H9 (cell line): ENCODE results near the gene ZNF688. TPM values are rescaled to one million over a fixed set of nuclear protein-coding genes. Genes with fewer than 3 reads are reported as not detected.

ENCODE experiments used
- DNase-seq: peaks from one replicate; pipeline ENCODE4 v3.0.0-alpha.2; 2017
- H2AFZ ChIP-seq: one replicate; pipeline ENCODE4 v1.6.1; 2013; ENCODE audit warnings: mild to moderate bottlenecking, low read length, control low read depth, moderate library complexity
- H2AK5ac ChIP-seq: 2 replicates; pipeline ENCODE4 v1.6.1; 2013; ENCODE audit warnings: low read length, control low read depth, mixed read lengths; ENCODE audit not compliant: insufficient read length
- H2BK120ac ChIP-seq: one replicate; pipeline ENCODE4 v1.6.1; 2013; ENCODE audit warnings: low read depth, mild to moderate bottlenecking, low read length, control low read depth, inconsistent platforms; ENCODE audit not compliant: poor library complexity, severe bottlenecking
- H2BK12ac ChIP-seq: 2 replicates; pipeline ENCODE4 v1.6.1; 2013; ENCODE audit warnings: low read length, control low read depth, mixed read lengths, low read depth; ENCODE audit not compliant: insufficient read length
- H2BK15ac ChIP-seq: 2 replicates; pipeline ENCODE4 v1.6.1; 2013; ENCODE audit warnings: low read depth, low read length, control low read depth
- H2BK20ac ChIP-seq: one replicate; pipeline ENCODE4 v1.6.1; 2013; ENCODE audit warnings: low read depth, mild to moderate bottlenecking, low read length, control low read depth, inconsistent platforms; ENCODE audit not compliant: poor library complexity, severe bottlenecking
- H2BK5ac ChIP-seq: 2 replicates; pipeline ENCODE4 v1.6.1; 2013; ENCODE audit warnings: low read length, control low read depth, mixed read lengths; ENCODE audit not compliant: insufficient read length
- H3K14ac ChIP-seq: 2 replicates; pipeline ENCODE4 v1.6.1; 2013; ENCODE audit warnings: low read length, control low read depth; ENCODE audit not compliant: insufficient read depth
- H3K18ac ChIP-seq: 2 replicates; pipeline ENCODE4 v1.6.1; 2013; ENCODE audit warnings: low read depth, mild to moderate bottlenecking, mixed read lengths, low read length, control low read depth; ENCODE audit not compliant: insufficient read length
- H3K23ac ChIP-seq: 2 replicates; pipeline ENCODE4 v1.6.1; 2013; ENCODE audit warnings: low read length, control low read depth, mixed read lengths, low read depth; ENCODE audit not compliant: insufficient read length
- H3K23me2 ChIP-seq: 2 replicates; pipeline ENCODE4 v1.6.1; 2013; ENCODE audit warnings: low read depth, mild to moderate bottlenecking, mixed read lengths, low read length, control low read depth; ENCODE audit not compliant: insufficient read length, poor library complexity, severe bottlenecking
- H3K27ac ChIP-seq: 2 replicates; pipeline ENCODE4 v1.5.1; 2013; ENCODE audit warnings: low read length, control low read depth, mixed read lengths, low read depth; ENCODE audit not compliant: insufficient read length
- H3K27me3 ChIP-seq: 2 replicates; pipeline ENCODE4 v1.6.1; 2013; ENCODE audit warnings: low read length, control low read depth, inconsistent platforms; ENCODE audit not compliant: insufficient read depth
- H3K4ac ChIP-seq: 2 replicates; pipeline ENCODE4 v1.6.1; 2013; ENCODE audit warnings: low read depth, mild to moderate bottlenecking, control low read depth, inconsistent platforms, low read length, moderate library complexity
- H3K4me1 ChIP-seq: 2 replicates; pipeline ENCODE4 v1.6.1; 2013; ENCODE audit warnings: low read length, control low read depth, inconsistent platforms; ENCODE audit not compliant: insufficient read depth
- H3K4me2 ChIP-seq: 2 replicates; pipeline ENCODE4 v1.6.1; 2013; ENCODE audit warnings: low read length, control low read depth, mixed read lengths; ENCODE audit not compliant: insufficient read length, insufficient read depth
- H3K56ac ChIP-seq: 2 replicates; pipeline ENCODE4 v1.6.1; 2013; ENCODE audit warnings: low read depth, mild to moderate bottlenecking, mixed read lengths, low read length, control low read depth; ENCODE audit not compliant: insufficient read length
- H3K79me1 ChIP-seq: 2 replicates; pipeline ENCODE4 v1.6.1; 2013; ENCODE audit warnings: low read depth, mild to moderate bottlenecking, moderate library complexity, low read length, control low read depth, inconsistent platforms; ENCODE audit not compliant: insufficient read depth, poor library complexity, severe bottlenecking
- H3K79me2 ChIP-seq: 2 replicates; pipeline ENCODE4 v1.6.1; 2013; ENCODE audit warnings: low read length, control low read depth, inconsistent platforms; ENCODE audit not compliant: insufficient read depth
- H3K9ac ChIP-seq: 2 replicates; pipeline ENCODE4 v1.6.1; 2013; ENCODE audit warnings: low read length, control low read depth, mixed read lengths; ENCODE audit not compliant: insufficient read length; ENCODE audit errors: extremely low read depth
- H3K9me3 ChIP-seq: one replicate; pipeline ENCODE4 v1.6.1; 2013; ENCODE audit warnings: low read depth, low read length, inconsistent platforms; ENCODE audit not compliant: control insufficient read depth
- H3T11ph ChIP-seq: one replicate; pipeline ENCODE4 v1.6.1; 2013; ENCODE audit warnings: mild to moderate bottlenecking, low read length, control low read depth, inconsistent platforms
- H4K20me1 ChIP-seq: one replicate; pipeline ENCODE4 v1.6.1; 2013; ENCODE audit not compliant: control insufficient read depth, insufficient read length, insufficient read depth
- H4K5ac ChIP-seq: 2 replicates; pipeline ENCODE4 v1.6.1; 2013; ENCODE audit warnings: low read depth, mild to moderate bottlenecking, mixed read lengths, low read length, control low read depth; ENCODE audit not compliant: insufficient read length
- H4K8ac ChIP-seq: replicated peaks from 2 replicates; pipeline ENCODE4 v1.6.1; 2013; ENCODE audit warnings: low read length, control low read depth, mixed read lengths, low read depth; ENCODE audit not compliant: insufficient read length
- H4K91ac ChIP-seq: 2 replicates; pipeline ENCODE4 v1.6.1; 2013; ENCODE audit warnings: low read depth, mild to moderate bottlenecking, moderate library complexity, mixed read lengths, low read length, control low read depth; ENCODE audit not compliant: insufficient read length
- H3K27ac Mint-ChIP-seq, 3 experiments: 2 replicates in 2 of 3; 3 replicates in 1 of 3; pipeline ENCODE4 v1.8.0; 2020 to 2021; ENCODE audit warnings: mixed read lengths in 3 of 3, mild to moderate bottlenecking in 1 of 3, moderate library complexity in 1 of 3
- H3K27me3 Mint-ChIP-seq: 2 replicates; pipeline ENCODE4 v1.8.0; 2021; ENCODE audit warnings: low read depth, mild to moderate bottlenecking, moderate library complexity, mixed read lengths
- H3K36me3 Mint-ChIP-seq, 3 experiments: 2 replicates in 2 of 3; 3 replicates in 1 of 3; pipeline ENCODE4 v1.8.0; 2020 to 2021; ENCODE audit warnings: low read depth in 3 of 3, mixed read lengths in 3 of 3; ENCODE audit not compliant: insufficient read depth in 1 of 3
- H3K4me1 Mint-ChIP-seq, 2 experiments: 2 replicates each; pipeline ENCODE4 v1.8.0; 2020; ENCODE audit warnings: mixed read lengths in 2 of 2
- H3K4me3 Mint-ChIP-seq, 2 experiments: 2 replicates in 1 of 2; 3 replicates in 1 of 2; pipeline ENCODE4 v1.8.0; 2020 to 2021; ENCODE audit warnings: mild to moderate bottlenecking in 2 of 2, mixed read lengths in 2 of 2, moderate library complexity in 1 of 2
- H3K9me3 Mint-ChIP-seq, 2 experiments: 2 replicates in 1 of 2; 3 replicates in 1 of 2; pipeline ENCODE4 v1.8.0; 2020; ENCODE audit warnings: mild to moderate bottlenecking in 2 of 2, mixed read lengths in 2 of 2, moderate library complexity in 1 of 2
- WGBS: extraction: QIAGEN DNeasy Blood & Tissue Kit; methylation state at CpG from one replicate; pipeline ENCODE4 v1.1.7; 2013; ENCODE audit warnings: missing lambda C conversion rate, low lambda C conversion rate, mixed read lengths; ENCODE audit not compliant: insufficient read length; ENCODE audit errors: extremely low coverage; 5-methylcytosine and 5-hydroxymethylcytosine counted together
- total RNA-seq: library from RNA; stranded (reverse); gene quantifications from 2 replicates; pipeline ENCODE4 v1.2.1, GENCODE V29; 2021
- TF ChIP-seq, protein P1 (sequence below): fragments of 200-600 bp; sonication (generic); conservative IDR thresholded peaks from 3 replicates; pipeline ENCODE4 v1.8.0; 2021; ENCODE audit warnings: antibody characterized with exemption, mild to moderate bottlenecking

Gene ZNF688
- total RNA-seq, 1 experiment from 2014 or later, result 4.5 TPM

DNA sequence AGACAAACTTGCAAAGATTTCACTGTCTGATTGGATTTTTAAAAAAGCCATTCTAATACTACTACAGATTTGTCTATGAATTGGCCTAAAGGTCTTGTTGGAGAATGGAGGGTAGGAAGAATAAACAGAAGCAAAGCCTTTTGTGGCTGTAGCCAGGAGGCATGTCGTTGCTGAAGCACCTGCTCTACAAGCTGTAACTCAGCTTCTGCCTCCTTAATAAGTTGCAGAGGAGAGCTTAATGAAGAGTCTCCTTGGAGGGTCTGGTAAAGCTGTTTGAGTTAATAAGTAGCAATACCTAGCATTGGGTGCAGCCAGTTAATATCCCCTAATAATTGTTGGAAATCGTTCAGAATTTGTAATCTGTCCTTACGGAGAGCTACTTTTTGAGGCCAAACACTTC, 48.7 kb upstream of the ZNF688 start:
- H3K9me3 Mint-ChIP-seq, result no peaks in the 10 kb centered on the region; a peak in 1 of 5 replicates
- Histone ChIP-seq H4K20me1 (no peaks in the 10 kb centered on the region), H2BK5ac (no peak overlapping the region), H3K27me3 (no peaks in the 10 kb centered on the region), H3K23me2 (peaks cover 3% of the 10 kb centered on the region), H2BK15ac (no peak overlapping the region), H3K56ac (no peak overlapping the region), H2BK120ac (no peak overlapping the region), H3K9me3 (no peaks in the 10 kb centered on the region), H2BK12ac (no peak overlapping the region), H3K4me1 (no peaks in the 10 kb centered on the region), H4K5ac (no peak overlapping the region), H3K14ac (no peak overlapping the region), H4K91ac (no peak overlapping the region), H3K23ac (no peak overlapping the region), H2AFZ (no peak overlapping the region), H4K8ac (no peak overlapping the region), H3K4ac (no peak overlapping the region), H3K18ac (no peak overlapping the region), H3K27ac (no peak overlapping the region), H3K79me2 (no peaks in the 10 kb centered on the region), H2AK5ac (no peak overlapping the region), H3K4me2 (no peak overlapping the region), H3K79me1 (no peaks in the 10 kb centered on the region), H3T11ph (no peak overlapping the region), H3K9ac (no peak overlapping the region), H2BK20ac (no peak overlapping the region)
- peaks cover 22% of the 10 kb centered on the region for H3K27me3 Mint-ChIP-seq
- WGBS, result no CpG with 5 or more reads among the region's 3 CpGs
- no peak for DNase-seq
- H3K36me3 Mint-ChIP-seq, result no peaks in the 10 kb centered on the region
- H3K4me3 Mint-ChIP-seq, result no peak overlapping the region
- peaks cover 13 to 15% of the 10 kb centered on the region in 2 experiments for H3K4me1 Mint-ChIP-seq
- TF ChIP-seq, protein P1, sequence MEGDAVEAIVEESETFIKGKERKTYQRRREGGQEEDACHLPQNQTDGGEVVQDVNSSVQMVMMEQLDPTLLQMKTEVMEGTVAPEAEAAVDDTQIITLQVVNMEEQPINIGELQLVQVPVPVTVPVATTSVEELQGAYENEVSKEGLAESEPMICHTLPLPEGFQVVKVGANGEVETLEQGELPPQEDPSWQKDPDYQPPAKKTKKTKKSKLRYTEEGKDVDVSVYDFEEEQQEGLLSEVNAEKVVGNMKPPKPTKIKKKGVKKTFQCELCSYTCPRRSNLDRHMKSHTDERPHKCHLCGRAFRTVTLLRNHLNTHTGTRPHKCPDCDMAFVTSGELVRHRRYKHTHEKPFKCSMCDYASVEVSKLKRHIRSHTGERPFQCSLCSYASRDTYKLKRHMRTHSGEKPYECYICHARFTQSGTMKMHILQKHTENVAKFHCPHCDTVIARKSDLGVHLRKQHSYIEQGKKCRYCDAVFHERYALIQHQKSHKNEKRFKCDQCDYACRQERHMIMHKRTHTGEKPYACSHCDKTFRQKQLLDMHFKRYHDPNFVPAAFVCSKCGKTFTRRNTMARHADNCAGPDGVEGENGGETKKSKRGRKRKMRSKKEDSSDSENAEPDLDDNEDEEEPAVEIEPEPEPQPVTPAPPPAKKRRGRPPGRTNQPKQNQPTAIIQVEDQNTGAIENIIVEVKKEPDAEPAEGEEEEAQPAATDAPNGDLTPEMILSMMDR, result no peak
- no peak overlapping the region for H3K27ac Mint-ChIP-seq
